Measurements from ENCODE around the gene BIRC6. TPM values are rescaled to one million over a fixed set of nuclear protein-coding genes. Genes with fewer than 3 reads are reported as not detected.
A peak's percentile ranks its signal among the peaks of the same experiment; 100 is the strongest.

The BIRC6 gene
- total RNA-seq, 1 donor from 2014 or later: 98.0 TPM

GRCh38 chr2:32422133-32422532, 65.3 kb downstream of the BIRC6 start:
- Mint-ChIP-seq H3K27me3 (no peaks in the 10 kb centered on the region), H3K4me1 (ENCODE audit: low read depth) (peaks cover 6% of the 10 kb centered on the region), H3K27ac (no peak overlapping the region), H3K36me3 (ENCODE audit: insufficient read depth) (peaks cover 8% of the 10 kb centered on the region), H3K4me3 (ENCODE audit: low read depth) (no peak overlapping the region), H3K9me3 (ENCODE audit: low read depth) (no peaks in the 10 kb centered on the region)
- no peak for TF ChIP-seq CTCF (IDR thresholded peaks at IDR 0.05; ENCODE audit: unreplicated experiment)
- no peak for DNase-seq (ENCODE audit: low spot score, unreplicated experiment)

- DNase-seq (ENCODE audit: low spot score, unreplicated experiment): no peak
- no peak for TF ChIP-seq CTCF (IDR thresholded peaks at IDR 0.05; ENCODE audit: unreplicated experiment)
- no peak overlapping the region for H3K27ac Mint-ChIP-seq
- H3K36me3 Mint-ChIP-seq (ENCODE audit: insufficient read depth): peaks cover 3% of the 10 kb centered on the region
- peaks cover 16% of the 10 kb centered on the region for H3K4me1 Mint-ChIP-seq (ENCODE audit: low read depth)
- no peaks in the 10 kb centered on the region for H3K9me3 Mint-ChIP-seq (ENCODE audit: low read depth)
- no peaks in the 10 kb centered on the region for H3K27me3 Mint-ChIP-seq
- H3K4me3 Mint-ChIP-seq (ENCODE audit: low read depth): no peak overlapping the region
Observed at GRCh38 chr2:32423536-32423935, 66.7 kb downstream of the BIRC6 start.

- no peak for DNase-seq (ENCODE audit: low spot score, unreplicated experiment)
- Mint-ChIP-seq H3K27ac (no peak overlapping the region), H3K4me3 (ENCODE audit: low read depth) (no peak overlapping the region), H3K36me3 (ENCODE audit: insufficient read depth) (peaks cover 1% of the 10 kb centered on the region), H3K9me3 (ENCODE audit: low read depth) (no peaks in the 10 kb centered on the region), H3K4me1 (ENCODE audit: low read depth) (peaks cover 16% of the 10 kb centered on the region), H3K27me3 (no peaks in the 10 kb centered on the region)
- TF ChIP-seq CTCF (IDR thresholded peaks at IDR 0.05; ENCODE audit: unreplicated experiment): no peak
Observed at GRCh38 chr2:32424739-32425138, 67.9 kb downstream of the BIRC6 start.

GRCh38 chr2:32425719-32426141, 68.9 kb downstream of the BIRC6 start:
- Mint-ChIP-seq H3K27me3 (no peaks in the 10 kb centered on the region), H3K9me3 (ENCODE audit: low read depth) (no peaks in the 10 kb centered on the region), H3K4me1 (ENCODE audit: low read depth) (peaks cover 16% of the 10 kb centered on the region), H3K4me3 (ENCODE audit: low read depth) (no peak overlapping the region), H3K36me3 (ENCODE audit: insufficient read depth) (peaks cover 2% of the 10 kb centered on the region), H3K27ac (peak overlapping the region; percentile 82)
- no peak for DNase-seq (ENCODE audit: low spot score, unreplicated experiment)
- TF ChIP-seq CTCF (IDR thresholded peaks at IDR 0.05; ENCODE audit: unreplicated experiment): no peak

GRCh38 chr2:32427672-32428610, 71.1 kb downstream of the BIRC6 start:
- H3K4me3 Mint-ChIP-seq (ENCODE audit: low read depth): no peak overlapping the region
- H3K36me3 Mint-ChIP-seq (ENCODE audit: insufficient read depth): peaks cover 7% of the 10 kb centered on the region
- peak overlapping the region; percentile 87 for H3K27ac Mint-ChIP-seq
- no peaks in the 10 kb centered on the region for H3K27me3 Mint-ChIP-seq
- DNase-seq (ENCODE audit: low spot score, unreplicated experiment): no peak
- no peak for TF ChIP-seq CTCF (IDR thresholded peaks at IDR 0.05; ENCODE audit: unreplicated experiment)
- peaks cover 16% of the 10 kb centered on the region for H3K4me1 Mint-ChIP-seq (ENCODE audit: low read depth)
- H3K9me3 Mint-ChIP-seq (ENCODE audit: low read depth): no peaks in the 10 kb centered on the region
